ENCODE data around the gene ASB11.
"Not testable (repeated sequence)": the region's sequence is repeated elsewhere in the genome, so short reads cannot be mapped to it uniquely, and the experiment has no call there.

ASB11 gene

GRCh38 chrX:15305899-15306298, 9.5 kb downstream of the ASB11 start:
- not testable (repeated sequence) for DNase-seq (ENCODE audit: low read depth, low spot score)

DNA sequence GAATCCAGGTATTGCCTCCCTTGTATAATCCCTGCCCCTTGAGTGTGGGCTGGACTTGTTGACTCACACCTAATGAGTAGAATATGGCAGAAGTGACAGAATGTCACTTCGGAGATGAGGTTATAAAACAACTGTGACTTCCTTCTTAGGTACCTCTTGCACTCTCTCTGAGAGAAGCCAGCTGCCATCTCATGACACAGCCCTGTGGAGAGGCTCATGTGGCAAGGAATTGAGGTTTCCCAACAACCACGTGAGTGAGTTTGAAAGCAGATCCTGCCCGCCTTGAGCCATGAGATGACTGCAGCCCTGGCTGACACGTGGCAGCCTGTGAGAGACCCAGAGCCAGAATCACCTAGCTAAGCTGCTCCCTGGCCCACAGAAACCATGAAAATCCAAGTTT, 13.5 kb downstream of the ASB11 start:
- DNase-seq (ENCODE audit: low read depth, low spot score), result peak; percentile 3

- DNase-seq (ENCODE audit: low read depth, low spot score), result peak; percentile 8
Measured at GRCh38 chrX:15299941-15300851, 15.2 kb downstream of the ASB11 start.

GRCh38 chrX:15298780-15299179, 16.7 kb downstream of the ASB11 start:
- no peak for DNase-seq (ENCODE audit: low read depth, low spot score)

DNA sequence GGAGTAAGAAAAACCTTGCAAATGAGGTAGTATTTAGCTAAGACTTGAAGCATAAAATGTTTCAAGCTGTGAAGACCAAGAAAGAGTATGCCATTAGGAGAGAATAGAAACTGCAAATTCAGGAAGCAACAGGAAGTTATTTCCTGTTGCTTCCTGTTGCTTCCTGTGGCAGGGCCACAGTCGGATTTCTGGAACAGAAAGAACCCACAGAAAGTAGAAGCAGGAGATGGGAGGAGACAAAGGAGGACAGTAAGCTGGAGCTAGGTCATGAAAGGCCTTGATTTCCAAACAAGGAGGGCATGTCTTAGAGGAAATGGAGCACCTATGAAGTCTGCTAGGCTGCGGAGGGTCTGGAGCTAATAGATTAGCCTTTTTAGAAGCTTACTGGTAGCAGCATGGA, 17.2 kb downstream of the ASB11 start:
- DNase-seq (ENCODE audit: low read depth, low spot score), result no peak

DNA sequence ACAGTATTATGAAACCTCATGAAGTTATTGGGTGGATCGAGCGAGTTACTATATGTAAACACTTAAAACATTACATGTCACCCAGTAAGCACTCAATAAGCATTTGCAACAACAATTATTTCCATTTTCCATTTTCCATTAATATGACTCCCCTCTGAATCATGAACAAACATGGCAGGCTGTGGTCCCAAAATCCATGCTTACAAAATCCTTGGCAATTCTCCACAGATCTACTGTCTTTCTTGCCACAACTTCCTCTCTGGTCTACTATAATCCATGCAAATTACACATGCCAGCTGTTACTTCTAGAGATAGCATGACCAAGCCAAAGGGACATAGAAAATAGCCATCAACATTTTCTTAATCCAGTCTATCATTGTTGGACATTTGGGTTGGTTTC, 22.0 kb downstream of the ASB11 start:
- no peak for DNase-seq (ENCODE audit: low read depth, low spot score)

DNA sequence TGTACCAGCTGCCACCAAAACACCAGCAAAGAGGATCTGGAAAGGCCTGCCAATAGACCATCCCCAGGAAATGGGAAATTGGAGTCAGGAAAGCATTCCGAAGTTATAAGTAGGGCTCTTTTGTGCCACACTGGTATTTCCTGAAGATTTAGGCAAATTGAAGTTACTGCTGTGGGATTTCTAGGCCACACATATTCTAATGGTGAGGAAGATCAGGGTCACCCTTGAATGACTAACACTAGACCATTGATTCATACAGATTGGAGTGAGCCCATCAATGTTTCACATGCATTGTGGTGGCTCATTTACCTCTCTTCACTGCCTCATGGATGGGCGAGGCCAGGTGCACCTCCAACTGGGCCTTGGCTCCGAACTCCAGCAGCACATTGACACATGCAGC, 22.6 kb downstream of the ASB11 start:
- no peak for DNase-seq (ENCODE audit: low read depth, low spot score)

GRCh38 chrX:15277604-15278003, 37.8 kb downstream of the ASB11 start:
- DNase-seq (ENCODE audit: low read depth, low spot score), result no peak

DNA sequence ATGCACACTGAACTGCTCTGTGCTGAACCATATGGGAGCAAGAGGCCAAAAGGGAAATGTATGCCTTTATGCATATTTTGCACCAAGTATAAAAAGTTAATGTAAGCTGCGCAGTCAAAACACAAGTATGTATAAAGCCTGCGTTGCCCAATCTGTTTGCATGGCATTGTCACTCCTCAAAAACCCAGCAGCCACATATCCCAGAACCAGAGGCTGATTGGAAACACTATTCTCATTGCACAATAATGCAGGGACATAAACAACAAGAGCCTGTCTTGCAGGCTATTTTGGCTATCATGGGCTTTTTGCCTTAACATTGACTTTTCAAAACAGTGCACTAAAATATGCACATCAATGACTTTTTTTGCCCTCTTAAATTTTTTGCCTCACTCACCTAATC, 40.5 kb downstream of the ASB11 start:
- no peak for DNase-seq (ENCODE audit: low read depth, low spot score)

DNA sequence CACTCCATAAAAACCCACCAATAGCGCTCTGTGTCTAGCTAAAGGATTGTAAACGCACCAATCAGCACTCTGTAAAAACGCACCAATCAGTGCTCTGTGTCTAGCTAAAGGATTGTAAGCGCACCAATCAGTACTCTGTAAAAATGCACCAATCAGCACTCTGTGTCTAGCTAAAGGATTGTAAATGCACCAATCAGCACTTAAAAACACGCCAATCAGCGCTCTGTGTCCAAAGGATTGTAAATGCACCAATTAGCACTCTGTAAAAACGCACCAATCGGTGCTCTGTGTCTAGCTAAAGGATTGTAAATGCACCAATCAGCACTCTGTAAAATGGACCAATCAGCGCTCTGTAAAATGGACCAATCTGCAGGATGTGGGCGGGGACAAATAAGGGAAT, 42.2 kb downstream of the ASB11 start:
- DNase-seq (ENCODE audit: low read depth, low spot score), result not testable (repeated sequence)

- DNase-seq (ENCODE audit: low read depth, low spot score), result no peak
Measured at GRCh38 chrX:15271757-15272156, 43.7 kb downstream of the ASB11 start.

- peak; percentile 87 for DNase-seq (ENCODE audit: low read depth, low spot score)
Measured at GRCh38 chrX:15269618-15270521, 45.6 kb downstream of the ASB11 start, which contains the start of gene ASB9. TSS of gene ASB9 (minus strand) at chrX:15270083. CDS start at chrX:15269874, 209 bp downstream.

GRCh38 chrX:15269120-15269519, 46.3 kb downstream of the ASB11 start:
- DNase-seq (ENCODE audit: low read depth, low spot score), result no peak

DNA sequence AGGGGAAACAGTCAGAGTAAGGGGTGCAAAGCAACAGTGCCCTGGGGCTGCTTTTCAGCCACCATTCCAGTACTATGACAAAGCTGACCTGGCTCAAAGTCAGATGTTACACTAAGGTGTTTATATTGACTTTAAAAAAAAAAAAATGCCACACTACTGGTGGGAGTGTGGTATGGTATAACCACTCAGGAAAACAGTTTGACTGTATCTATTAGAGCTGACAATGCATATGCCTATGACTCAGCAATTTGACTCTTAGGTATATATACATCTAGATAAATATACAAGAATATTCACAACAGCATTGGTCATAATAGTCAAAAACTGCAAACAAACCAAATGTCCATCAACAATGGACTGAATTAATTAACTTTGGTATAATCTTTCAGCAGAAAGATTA, 60.6 kb downstream of the ASB11 start:
- no peak for DNase-seq (ENCODE audit: low read depth, low spot score)

DNA sequence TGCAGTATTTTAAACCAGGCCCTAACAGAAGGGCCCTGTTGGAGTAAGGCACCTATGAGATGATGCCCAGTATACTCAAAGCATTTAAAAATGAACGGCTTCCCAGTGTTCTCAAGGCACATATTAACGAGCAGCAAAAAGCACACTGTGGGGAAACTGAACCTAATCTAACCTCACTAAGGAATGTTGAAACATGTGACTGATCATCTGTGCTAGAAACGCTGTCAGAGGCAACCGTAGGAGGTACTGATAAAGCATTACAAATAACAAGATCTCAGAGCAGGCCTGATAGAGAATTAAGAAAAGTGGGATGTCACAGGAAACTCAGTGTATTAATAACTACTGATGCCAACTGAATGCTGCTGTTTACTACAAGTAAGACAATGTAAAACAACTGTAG, 69.5 kb downstream of the ASB11 start:
- no peak for DNase-seq (ENCODE audit: low read depth, low spot score)

- no peak for DNase-seq (ENCODE audit: low read depth, low spot score)
Measured at GRCh38 chrX:15244421-15244820, 71.0 kb downstream of the ASB11 start.

- no peak for DNase-seq (ENCODE audit: low read depth, low spot score)
Measured at GRCh38 chrX:15242899-15243555, 72.4 kb downstream of the ASB11 start.

GRCh38 chrX:15241301-15241700, 74.1 kb downstream of the ASB11 start:
- DNase-seq (ENCODE audit: low read depth, low spot score), result no peak

DNA sequence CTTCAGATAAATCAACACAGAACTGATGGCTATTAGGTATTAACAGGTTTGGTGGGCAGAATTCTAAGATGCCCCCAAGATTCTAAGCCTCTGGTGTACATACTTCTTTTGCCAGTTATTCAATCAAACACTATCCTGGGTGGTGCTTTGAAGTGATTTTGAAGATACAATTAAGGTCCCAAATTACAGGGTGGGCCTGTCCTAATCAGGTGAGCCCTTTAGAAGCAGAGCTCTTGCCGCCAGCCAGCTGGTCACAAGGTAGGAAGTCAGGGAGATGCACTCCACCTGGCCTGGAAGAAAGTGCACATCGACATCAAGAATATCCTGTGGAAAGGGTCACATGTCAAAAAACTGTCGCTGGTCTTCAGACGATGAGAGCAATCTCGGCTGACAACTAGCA, 75.0 kb downstream of the ASB11 start:
- DNase-seq (ENCODE audit: low read depth, low spot score), result no peak

DNA sequence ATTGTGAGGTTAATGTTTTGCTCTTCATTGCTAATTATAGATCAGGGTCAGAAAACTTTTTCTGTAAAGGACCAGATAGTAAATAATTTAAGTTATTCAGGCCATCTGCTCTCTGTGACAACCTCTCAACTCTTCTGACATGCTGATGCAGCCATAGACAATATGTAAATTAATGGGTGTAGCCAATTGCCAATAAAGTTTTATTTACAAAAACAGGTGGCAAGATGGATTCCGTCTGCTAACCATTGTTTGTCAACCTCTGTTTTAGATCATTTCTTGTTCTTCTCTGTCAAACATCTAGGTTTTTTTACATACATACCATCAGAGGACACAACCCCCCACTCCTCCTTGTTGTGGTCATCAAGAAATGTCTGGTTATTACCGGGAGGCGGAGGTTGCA, 79.3 kb downstream of the ASB11 start:
- DNase-seq (ENCODE audit: low read depth, low spot score), result no peak

- no peak for DNase-seq (ENCODE audit: low read depth, low spot score)
Measured at GRCh38 chrX:15235001-15235400, 80.4 kb downstream of the ASB11 start.
